HUES6 (cell line): ENCODE results near the gene ANAPC2.
A peak's percentile ranks its signal among the peaks of the same experiment; 100 is the strongest.

Source experiments
- H3K27ac ChIP-seq: 2 replicates; pipeline ENCODE4 v1.7.0; 2013; ENCODE audit warnings: low read depth, mild to moderate bottlenecking, low read length, inconsistent platforms
- H3K27me3 ChIP-seq: 2 replicates; pipeline ENCODE4 v1.6.1; 2013; ENCODE audit warnings: low read length; ENCODE audit not compliant: control insufficient read depth, insufficient read depth
- H3K36me3 ChIP-seq: 2 replicates; pipeline ENCODE4 v1.6.1; 2013; ENCODE audit warnings: low read length; ENCODE audit not compliant: control insufficient read depth, insufficient read depth
- H3K4me1 ChIP-seq: 2 replicates; pipeline ENCODE4 v1.6.1; 2013; ENCODE audit warnings: low read length; ENCODE audit not compliant: control insufficient read depth, insufficient read depth
- H3K4me3 ChIP-seq: 2 replicates; pipeline ENCODE4 v1.5.1; 2013; ENCODE audit warnings: low read depth, low read length
- H3K9ac ChIP-seq: one replicate; pipeline ENCODE4 v1.6.1; 2013; ENCODE audit warnings: mild to moderate bottlenecking, low read length
- H3K9me3 ChIP-seq: 2 replicates; pipeline ENCODE4 v1.6.1; 2013; ENCODE audit warnings: low read depth, low read length; ENCODE audit not compliant: control insufficient read depth, insufficient read depth

ANAPC2 gene

GRCh38 chr9:137129456-137130175 lies 58.7 kb downstream of the ANAPC2 start:
- Histone ChIP-seq H3K4me1 (peaks cover 15% of the 10 kb centered on the region; the same call in 1 of the 2 replicates), H3K4me3 (peak overlapping the region; percentile 92), H3K27me3 (peaks cover 29% of the 10 kb centered on the region), H3K9me3 (no peaks in the 10 kb centered on the region), H3K27ac (no peak overlapping the region), H3K36me3 (no peaks in the 10 kb centered on the region), H3K9ac (peak overlapping the region; percentile 86)

GRCh38 chr9:137128862-137129455 lies 59.4 kb downstream of the ANAPC2 start:
- Histone ChIP-seq H3K9me3 (no peaks in the 10 kb centered on the region), H3K4me1 (peaks cover 15% of the 10 kb centered on the region; the same call in 1 of the 2 replicates), H3K27me3 (peaks cover 26% of the 10 kb centered on the region), H3K27ac (no peak overlapping the region), H3K9ac (peak overlapping the region; percentile 86), H3K4me3 (peak overlapping the region; percentile 92), H3K36me3 (no peaks in the 10 kb centered on the region)

- Histone ChIP-seq H3K36me3 (no peaks in the 10 kb centered on the region), H3K27ac (no peak overlapping the region), H3K9ac (no peak overlapping the region), H3K4me1 (peaks cover 15% of the 10 kb centered on the region; the same call in 1 of the 2 replicates), H3K4me3 (peak overlapping the region; percentile 92), H3K27me3 (peaks cover 21% of the 10 kb centered on the region), H3K9me3 (no peaks in the 10 kb centered on the region)
Observed at GRCh38 chr9:137128158-137128861, 60.0 kb downstream of the ANAPC2 start.

GRCh38 chr9:137127301-137128157 lies 60.8 kb downstream of the ANAPC2 start:
- H3K9ac ChIP-seq: no peak overlapping the region
- H3K4me3 ChIP-seq: peak overlapping the region; percentile 92; the same call in 1 of the 2 replicates
- no peaks in the 10 kb centered on the region for H3K36me3 ChIP-seq
- H3K27me3 ChIP-seq: peaks cover 15% of the 10 kb centered on the region
- no peaks in the 10 kb centered on the region for H3K9me3 ChIP-seq
- H3K4me1 ChIP-seq: peaks cover 15% of the 10 kb centered on the region; the same call in 1 of the 2 replicates
- H3K27ac ChIP-seq: no peak overlapping the region

GRCh38 chr9:137126786-137127185 lies 61.6 kb downstream of the ANAPC2 start:
- Histone ChIP-seq H3K4me1 (peaks cover 15% of the 10 kb centered on the region; the same call in 1 of the 2 replicates), H3K4me3 (no peak overlapping the region), H3K36me3 (no peaks in the 10 kb centered on the region), H3K27ac (no peak overlapping the region), H3K9me3 (no peaks in the 10 kb centered on the region), H3K27me3 (peaks cover 12% of the 10 kb centered on the region), H3K9ac (no peak overlapping the region)
